Measurements from ENCODE around the gene SHB.

- TF ChIP-seq POLR2A (IDR thresholded peaks at IDR 0.05; ENCODE audit: control extremely low read depth in 1 of 2, low read depth in 2 of 2, low read length in 2 of 2): no peak
- no peak for TF ChIP-seq EGR1 (IDR thresholded peaks at IDR 0.05; ENCODE audit: borderline replicate concordance, low read depth, low read length)
- TF ChIP-seq EZH2 (IDR thresholded peaks at IDR 0.05; ENCODE audit: low read depth, low read length, severe bottlenecking): no peak
These were observed 36.5 kb downstream of the SHB start for GRCh38 chr9:38032266-38033110.
